ENCODE measurements around the gene CCNA2.

The CCNA2 gene

DNA sequence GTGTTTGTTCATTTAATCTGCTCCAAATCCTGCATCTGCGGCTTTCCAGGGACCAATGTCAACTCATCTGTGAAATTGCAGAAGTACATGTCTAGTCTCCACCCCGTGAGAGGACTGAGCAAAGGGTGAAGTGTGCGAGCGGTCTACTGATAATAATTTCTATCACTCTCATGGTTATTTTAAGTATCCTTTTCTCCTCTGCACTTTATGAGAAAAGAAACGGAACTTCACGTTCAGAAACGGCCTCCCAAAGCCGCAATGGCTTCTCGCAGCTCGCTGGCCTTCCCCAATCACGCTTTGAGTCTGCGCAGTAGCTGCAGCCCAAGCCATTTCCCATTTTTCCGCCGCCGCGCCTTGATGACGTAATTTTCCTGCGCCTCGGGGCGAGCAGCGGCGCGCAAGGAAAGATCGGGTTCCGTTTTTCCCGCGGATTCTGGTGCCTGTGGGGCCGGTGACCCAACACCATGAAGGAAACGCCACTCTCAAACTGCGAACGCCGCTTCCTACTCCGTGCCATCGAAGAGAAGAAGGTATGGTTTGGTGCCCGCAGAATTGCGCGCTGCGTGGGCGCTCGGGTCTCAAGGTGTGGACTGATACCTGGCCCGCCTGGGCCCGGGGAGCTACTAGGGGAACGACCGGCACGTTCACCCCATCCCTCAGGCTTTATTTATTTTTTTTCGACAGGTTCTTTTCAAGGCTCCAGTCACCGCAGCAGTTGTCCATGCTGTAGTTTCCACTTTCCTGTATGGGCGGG, 22.5 kb downstream of the CCNA2 start, which contains the start of gene EXOSC9:
EXOSC9 (plus strand) TSS at position 363 of the 754 bp plus-strand sequence; CDS start at position 465, 102 bp downstream.
- peak; percentile 90 for DNase-seq

DNA sequence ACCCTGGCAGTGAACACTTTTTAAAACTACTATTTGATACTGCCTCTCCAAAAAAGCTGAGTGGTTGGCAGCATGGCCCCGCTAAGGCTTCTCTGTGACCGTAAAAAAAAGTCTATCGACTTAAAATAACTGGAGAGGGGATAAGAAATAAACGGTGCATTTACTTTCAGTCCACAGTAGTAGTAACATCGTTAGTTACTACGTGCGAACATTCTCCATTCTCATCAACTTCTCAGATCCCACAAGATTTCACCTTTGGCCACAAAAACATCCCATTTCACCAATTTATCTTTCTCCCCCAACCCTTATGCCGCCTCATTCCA, 23.1 kb downstream of the CCNA2 start:
- DNase-seq: no peak

DNA sequence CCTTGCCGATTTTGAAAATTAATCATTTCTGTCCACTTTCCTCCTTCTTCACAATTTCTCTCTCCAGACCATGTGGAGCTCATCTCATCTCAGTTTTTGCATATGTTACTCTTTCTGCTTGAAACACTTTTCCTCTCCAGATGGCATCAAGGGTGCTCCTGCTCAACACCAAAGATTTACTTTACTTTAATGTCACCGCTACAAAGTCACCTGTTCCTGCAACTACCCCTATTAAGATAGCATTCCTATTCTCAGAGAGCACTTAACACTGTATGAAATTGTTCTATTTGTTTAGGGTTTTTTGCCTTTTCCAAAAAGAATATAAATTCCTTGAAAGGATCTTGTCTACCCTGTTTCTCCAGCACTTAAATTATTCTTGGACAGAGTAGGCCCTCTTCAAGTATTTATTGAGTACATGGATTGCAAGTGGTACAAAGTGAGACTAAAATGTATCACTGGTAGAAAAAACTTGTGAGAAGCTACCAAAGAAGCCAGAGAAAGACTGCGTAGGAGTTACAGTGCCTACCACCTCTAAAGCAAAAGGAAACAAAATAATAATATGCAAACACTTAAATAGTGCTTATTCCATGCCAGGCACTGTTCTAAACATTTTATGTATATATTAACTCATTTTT, 23.7 kb downstream of the CCNA2 start:
- DNase-seq: no peak

DNA sequence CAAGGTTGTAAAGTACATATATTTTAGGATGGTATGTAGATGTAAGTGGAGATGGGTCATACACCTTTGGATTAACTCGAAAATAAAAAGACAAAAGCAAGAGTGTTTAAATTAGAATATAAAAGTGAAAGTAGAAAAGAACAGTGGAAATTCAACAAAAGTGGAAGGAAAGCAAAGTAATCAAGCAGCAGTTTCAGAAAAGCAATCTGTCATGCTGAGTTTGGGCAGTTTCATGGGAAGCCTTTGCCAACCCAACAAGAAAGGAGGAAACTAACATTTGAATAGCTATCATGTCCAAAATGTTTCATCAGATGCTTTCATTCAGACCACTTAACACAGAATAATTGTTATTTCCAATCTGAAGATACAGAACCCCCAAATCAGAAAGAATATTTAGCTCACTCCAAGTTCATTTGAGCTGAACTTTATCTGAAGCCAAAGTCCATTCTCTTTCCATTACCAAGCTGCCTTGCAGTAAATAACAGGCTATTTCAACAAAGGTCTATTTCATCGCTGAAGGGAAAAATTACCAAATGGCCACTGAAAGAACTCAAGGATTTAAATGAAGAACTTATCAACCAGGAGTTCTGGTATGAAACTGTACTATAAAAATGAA, 24.4 kb downstream of the CCNA2 start:
- DNase-seq: no peak

DNA sequence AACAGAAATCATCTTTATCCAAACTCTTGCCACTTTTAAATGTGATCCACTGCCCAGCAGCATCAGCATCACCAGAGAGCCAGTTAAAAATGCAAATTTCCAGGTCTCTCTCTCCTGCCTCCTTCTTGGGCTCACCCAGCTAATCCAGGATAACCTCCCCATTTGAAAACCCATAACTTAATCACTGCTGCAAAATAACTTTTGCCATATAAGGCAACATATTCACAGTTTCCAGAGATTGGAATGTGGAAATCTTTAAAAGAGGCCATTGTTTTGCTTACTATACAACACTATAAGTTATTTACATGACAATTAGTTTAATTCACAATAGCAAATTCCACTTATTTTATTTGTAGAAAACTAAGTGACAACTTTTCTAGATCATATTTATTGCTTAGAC, 27.4 kb downstream of the CCNA2 start:
- no peak for DNase-seq

DNA sequence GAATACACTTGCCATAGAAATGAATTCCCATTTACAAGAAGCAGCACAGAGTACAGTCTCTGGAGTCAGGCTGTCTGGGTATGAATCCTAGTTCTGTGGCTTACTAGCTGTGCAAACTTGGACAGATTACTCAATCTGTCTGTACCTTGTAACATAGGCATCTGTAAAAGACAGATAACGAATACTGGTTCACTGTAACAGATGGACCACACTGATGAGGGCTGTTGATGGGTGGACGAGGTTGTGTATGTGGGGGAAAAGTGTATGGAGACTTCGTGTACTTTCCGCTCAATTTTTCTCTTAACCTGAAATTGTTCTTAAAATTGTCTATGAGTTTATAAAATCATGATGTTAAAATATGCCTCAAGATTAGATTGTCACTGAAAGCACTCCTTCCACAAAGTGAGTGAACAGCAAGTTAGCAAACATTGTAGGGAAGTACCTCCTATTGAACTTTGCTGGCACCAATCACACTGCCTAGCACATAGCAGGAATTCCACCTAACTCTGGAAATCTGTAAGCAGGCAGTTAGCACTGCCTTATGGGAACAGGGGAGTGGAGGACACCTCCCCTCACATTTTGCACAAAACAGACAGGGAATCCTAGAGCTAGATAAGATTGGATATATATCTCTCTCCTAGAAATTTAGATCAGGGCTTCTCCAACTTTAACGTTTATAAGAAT, 29.0 kb downstream of the CCNA2 start:
- no peak for DNase-seq

DNA sequence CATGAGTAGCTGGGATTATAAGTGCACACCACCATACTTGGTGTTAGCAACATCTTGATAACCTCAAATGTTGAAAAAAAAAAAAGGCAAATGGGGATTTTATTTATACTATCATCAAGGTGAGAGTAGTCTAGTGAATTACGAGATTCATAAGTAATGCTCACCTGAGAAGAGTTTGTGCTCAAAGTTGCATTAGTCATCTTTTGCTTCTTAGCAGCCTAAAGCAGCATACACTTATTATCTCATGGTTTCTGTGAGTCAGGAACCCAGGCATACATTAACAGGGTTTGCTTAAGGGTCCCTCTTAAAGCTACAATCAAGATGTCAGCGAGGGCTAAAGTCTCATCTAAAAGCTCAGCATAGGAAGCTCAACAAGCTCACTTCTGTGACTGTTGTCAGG, 30.7 kb downstream of the CCNA2 start:
- no peak for DNase-seq

DNA sequence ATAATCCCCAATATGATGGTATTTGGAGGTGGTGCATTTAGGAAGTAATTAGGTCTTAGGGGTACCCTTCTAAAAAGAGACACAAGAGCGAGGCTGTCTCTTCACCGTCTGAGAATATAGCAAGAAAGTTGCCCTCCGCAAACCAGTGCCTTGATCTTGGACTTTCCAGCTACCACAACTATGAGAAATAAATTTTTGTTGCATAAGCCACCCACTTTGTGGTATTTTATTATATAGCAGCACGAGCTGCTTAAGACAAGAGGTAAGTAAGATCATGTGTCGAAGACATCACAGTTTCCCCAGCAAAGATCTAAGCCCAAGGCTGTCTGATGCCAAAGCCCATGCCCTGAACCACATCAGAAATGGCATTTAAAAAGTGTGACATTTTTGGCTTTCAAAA, 32.2 kb downstream of the CCNA2 start:
- DNase-seq: no peak

DNA sequence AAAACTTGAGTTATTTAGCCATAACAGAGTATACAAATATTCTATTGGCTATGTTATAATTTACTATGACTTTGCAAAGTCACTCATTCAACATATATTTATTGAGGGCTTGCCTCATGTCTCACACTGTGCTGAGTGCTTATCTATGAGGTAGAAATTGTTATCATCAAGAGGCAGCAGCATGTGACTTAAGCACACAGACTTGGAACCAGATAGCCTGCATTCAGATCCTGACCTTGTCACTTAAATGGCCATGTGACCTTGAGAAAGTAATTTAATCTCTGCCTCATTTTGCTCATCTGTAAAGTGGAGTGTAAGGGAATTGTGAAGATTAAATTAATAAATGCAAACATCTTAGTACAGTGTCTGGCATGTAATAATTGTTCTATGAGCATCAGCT, 32.7 kb downstream of the CCNA2 start:
- no peak for DNase-seq

DNA sequence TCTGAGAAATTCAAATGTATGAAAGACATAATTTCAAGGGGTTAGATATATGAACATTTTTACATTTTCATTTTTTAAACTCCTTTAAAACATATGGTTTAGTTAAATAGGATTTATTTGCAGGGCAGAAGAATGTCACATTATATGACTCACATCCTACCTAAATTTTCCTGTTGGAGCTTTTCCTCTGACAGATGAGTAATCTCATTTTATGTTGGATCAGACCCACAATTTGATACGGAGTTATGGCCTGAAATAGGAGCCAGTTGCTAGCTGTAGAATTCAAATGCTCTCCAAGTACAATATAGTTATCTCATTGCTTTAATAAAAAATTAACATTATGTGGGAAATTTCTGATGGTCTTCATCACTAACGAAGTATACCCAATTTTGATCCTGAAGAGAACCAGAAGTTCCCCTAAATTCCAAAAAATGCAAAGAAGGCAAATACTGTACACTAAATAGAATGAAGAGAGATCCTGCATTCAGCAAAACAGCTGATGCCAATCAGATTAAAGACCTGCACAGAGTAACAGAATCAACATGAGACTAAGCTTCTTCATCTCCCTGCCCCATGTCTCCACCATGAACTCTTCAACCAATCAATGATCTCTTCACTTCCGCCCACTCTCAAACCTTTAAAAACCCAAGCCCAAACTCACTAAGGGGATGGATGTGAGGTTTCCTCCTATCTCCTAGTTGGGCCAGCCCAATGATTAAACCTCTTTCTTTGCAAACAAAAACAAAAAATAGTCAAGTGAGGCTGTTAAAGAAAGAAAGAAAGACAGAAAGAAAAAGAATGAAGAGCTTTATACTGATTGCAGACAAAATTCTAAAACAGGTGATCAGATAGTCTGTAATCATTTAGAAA, 33.5 kb downstream of the CCNA2 start:
- no peak for DNase-seq

DNA sequence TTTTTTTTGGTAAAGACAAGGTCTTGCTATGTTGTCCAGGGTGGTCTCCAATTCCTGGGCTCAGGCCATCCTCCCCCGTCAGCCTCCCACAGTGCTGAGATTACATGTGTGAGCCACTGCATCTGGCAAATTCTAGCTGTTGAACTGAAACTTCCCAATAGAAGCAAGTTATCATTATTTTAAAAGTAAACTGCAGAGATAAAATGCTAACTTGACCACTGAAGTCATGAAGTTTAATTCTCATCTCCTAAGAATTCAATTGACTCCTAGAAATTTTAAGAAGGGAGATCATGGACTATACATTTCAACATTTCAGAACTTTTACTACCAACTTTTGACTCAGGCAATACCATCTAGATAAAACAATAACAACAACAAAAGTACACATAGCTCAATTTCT, 34.2 kb downstream of the CCNA2 start:
- no peak for DNase-seq

DNA sequence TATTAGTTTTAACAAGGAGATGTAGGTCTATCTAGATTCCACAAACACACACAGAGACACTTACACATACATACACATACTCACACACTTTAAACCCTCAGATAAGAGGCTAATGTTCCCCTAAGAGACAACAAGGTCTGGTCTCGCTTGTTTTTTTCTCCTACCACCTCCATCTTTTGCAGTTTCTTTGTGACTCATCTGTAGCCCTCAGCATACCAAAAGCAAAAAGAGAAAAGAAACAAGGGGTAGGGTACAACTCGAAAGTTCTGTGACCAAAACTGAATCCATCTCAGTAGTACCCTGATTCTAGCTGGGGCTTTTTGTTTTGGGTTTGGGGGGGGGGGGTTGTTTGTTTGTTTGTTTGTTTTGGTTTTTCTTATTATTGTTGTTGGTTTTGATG, 34.8 kb downstream of the CCNA2 start:
- no peak for DNase-seq

DNA sequence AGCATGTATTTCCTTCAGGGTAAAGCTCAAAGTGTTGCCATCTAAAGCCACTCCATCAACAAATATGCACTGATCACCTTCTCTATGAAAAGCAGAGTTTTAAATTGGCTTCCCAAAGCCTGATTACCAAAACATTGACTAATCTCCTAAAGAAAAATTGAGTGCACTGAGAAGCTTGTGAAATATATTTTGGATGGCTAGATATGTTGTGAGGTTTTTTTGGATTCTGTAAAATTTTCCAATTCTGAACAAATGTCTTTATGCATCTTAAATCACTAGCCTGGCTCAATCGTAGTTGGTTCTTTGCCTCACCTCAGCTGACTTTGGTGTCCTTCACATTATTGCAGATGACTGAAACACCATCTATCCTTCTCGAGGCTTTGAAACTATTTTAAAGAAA, 37.5 kb downstream of the CCNA2 start:
- DNase-seq: no peak

DNA sequence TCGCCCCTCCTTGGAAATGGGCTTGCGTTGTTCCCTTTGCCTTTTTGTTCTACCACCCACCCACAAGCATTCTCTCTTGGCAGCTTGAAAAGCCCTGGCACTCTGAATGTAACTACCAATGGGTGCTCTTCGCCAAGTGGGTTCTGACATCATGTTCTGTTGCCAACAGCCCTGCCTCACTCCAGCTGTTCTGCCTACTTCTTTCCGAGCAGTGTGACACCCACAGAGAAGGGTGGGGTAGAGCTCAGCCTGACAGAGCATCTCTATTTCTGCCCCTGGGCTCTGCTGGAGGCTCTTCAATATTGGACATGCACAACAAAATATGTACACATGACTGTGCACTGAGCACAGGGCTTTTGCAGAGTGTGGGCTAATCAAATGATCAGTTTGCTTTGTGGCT, 38.2 kb downstream of the CCNA2 start:
- no peak for DNase-seq

DNA sequence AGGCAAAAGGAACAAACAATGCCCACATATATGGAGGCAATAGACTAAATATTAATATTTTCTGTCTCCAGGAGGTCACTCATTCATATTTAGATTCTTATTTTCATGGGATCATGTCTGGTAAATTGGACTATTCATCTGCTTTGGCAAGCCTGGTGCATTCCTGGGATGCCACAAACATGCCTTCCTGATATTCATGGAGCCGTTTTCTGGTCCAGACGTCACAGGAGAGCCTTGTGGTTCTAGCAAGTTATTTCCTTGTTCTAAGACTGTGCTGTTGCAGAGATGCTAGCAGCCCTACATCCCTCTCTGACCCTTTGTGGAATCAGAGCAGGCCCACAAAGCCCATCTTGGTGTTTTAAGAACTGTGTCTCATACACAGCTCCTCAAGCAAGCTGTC, 38.7 kb downstream of the CCNA2 start:
- no peak for DNase-seq

DNA sequence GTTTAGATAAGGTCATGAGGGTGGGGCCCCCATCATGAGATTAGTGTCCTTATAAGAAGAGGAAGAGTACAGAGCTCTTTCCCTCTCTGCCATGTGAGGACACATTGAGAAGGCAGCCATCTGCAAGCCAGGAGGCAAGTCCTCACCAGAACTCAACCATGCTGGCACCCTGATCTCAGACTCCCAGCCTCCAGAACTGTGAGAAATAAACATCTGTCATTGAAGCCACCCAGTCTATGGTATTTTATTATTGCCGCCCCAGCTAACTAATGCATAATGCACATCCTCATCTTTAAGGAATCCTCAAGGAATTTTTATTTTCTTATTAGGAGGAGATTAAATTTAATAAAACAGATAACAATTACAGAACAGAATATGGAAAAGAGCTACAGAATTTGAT, 39.3 kb downstream of the CCNA2 start:
- no peak for DNase-seq

DNA sequence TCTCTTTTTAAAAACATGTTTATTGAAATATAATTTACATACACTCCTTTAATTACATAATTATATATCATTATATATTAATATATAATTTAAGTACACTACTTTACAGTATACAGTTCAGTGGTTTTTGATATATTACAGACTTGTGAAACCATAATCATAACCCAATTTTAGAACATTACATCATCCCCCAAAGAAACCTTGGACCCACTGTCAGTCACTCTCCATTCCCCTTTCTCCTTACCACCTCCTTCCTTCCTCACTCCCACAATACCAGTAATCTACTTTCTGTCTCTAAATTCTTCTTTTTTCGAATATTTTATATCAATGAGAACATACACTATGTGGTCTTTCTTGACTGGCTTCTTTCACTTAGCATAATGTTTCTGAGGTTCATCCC, 40.5 kb downstream of the CCNA2 start:
- DNase-seq: no peak

DNA sequence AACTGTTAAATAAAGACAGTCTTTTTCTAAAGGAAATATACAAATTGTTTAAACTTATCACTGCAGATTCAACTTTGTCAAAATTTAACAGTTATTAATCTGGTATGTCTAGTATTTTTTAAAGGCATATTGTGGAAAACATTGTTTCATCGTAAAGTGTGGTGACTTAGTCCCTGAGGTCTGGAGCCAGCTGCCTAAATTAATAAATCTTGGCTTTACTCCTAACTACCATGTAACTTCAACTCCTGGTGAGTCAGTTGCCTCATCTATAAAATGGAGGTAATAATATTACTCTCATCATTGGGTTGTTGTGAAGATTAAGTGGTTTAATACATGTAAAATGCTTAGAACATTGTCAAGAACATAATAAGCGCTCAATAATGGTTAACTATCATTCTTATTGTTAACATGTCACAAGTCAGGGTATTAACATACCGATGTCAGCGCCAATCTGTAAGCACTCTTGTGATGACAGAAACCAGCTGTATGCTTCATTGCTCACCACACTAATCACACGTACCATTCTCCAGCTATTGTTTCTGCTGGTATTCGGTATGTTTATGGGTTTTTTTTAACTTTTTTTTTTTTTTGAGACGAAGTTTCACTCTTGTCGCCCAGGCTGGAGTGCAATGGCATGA, 44.6 kb downstream of the CCNA2 start:
- DNase-seq: no peak

DNA sequence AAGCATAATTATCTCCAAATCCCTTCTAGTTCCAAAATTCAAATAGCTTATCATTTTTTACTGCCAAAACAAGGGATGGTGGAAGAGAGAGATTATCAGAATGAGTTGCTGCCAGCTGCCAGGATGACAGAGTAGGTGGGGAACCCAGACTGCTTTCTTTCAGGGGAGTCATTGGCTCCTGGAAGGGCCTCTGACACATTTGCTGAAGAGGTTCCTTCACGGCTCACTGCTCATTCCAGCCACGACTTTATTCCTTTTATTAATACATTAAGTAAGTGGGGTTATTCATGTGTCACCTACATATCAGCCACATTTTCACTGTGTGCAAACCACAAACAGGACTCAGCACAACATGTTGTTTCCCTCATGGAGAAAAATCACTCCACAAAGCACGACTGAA, 46.1 kb downstream of the CCNA2 start:
- no peak for DNase-seq

DNA sequence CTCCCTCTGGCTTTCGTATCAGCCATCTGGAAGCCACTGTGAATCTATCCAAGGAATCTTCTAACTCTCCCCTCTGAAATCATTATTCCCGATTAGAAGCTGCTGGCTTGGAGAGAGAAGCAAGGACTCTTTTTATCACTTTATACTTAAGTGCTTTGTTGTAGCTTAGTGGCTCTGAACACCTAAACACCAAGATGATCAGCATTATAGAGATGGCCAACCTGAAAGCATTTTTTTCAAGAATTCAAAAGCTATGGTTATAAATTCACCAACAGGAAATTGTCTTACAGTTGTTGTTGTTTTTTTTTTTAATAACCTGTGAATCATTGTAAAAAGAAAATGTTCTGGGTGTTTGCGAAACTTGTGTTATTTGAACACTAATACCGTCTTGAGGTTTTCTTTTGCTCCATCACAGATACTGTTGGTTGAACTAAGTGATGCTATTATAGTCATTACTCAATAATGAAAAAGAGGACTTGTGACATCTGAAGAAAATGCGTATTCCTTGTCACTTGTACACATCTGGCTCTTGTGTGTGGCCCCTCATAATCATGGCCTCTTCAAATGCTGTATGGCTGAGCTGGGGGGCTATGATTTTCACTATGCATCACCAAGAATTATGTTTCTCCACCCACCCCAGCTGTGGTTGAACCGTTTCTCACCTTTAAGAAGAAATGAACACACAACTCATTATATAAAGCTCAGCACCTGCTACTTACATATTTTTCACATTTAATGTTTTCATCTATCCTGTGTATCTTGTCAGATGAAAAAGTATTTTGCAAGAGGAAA, 46.9 kb downstream of the CCNA2 start:
- no peak for DNase-seq

DNA sequence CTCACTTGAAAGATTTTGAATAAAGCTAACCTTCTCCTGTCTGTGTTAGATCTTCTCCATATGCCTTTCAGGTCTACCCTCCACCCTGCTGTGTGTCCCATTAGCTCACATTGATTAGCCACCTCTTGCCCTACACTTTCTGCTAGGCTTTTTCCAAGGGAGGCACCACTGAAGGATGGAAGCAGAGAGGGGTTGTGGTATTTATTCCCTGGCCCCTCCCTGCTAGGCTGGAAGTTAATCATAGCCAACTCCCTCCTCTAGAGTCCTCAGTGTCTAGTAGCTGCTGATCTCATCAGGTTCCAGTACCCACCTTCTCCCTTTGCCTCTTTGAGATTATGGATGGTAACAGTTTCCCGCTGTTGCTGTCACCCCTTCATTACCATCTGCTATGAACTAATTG, 49.8 kb downstream of the CCNA2 start:
- no peak for DNase-seq

DNA sequence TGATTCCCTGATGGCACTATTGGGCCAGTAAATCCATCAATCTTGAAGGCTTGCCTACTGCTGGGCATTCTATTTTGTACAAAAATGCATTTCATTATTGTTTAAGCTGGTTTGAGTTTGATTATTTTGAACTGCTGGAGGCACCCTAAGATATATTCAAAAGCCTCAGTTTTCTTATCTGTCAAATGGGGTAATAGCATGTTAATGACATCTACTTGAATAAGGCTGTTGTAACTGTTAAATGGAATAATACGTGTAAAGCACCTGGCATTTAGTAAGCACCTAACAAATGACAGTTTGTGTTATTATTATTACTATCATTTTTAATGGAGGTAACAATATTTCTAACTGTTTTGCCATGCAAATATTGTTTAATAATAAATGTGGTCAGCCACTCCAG, 51.8 kb downstream of the CCNA2 start:
- DNase-seq: no peak

Measured in CD4-positive, alpha-beta T cell treated with Interferon gamma for 1 hour (primary cell).